Neural cell (in vitro differentiated cells): Measurements from ENCODE around the gene PPARGC1A. TPM values are rescaled to one million over a fixed set of nuclear protein-coding genes. Genes with fewer than 3 reads are reported as not detected.

Experiments
- H2AFZ ChIP-seq: fragments of 200-600, 300-800 bp; sonication (generic), shearing (Covaris generic); 2 replicates; pipeline ENCODE4 v1.6.0; 2014; ENCODE audit warnings: low read depth, mild to moderate bottlenecking, antibody characterized with exemption, low read length, moderate library complexity
- H3F3A ChIP-seq: fragments of 200-600 bp; shearing (Covaris generic); 2 replicates; pipeline ENCODE4 v1.6.1; 2016; ENCODE audit warnings: mild to moderate bottlenecking, moderate library complexity, mixed read lengths, antibody characterized with exemption, low read length; ENCODE audit not compliant: insufficient read depth, poor library complexity, severe bottlenecking
- H3K27ac ChIP-seq: fragments of 200-600, 300-800 bp; sonication (generic), shearing (Covaris generic); 2 replicates; pipeline ENCODE4 v1.5.1; 2014; ENCODE audit warnings: mild to moderate bottlenecking, low read length, moderate library complexity
- H3K27me3 ChIP-seq: fragments of 300-800, 200-600 bp; sonication (generic), shearing (Covaris generic); 2 replicates; pipeline ENCODE4 v1.6.0; 2014; ENCODE audit warnings: mild to moderate bottlenecking, low read depth, low read length, moderate library complexity; ENCODE audit not compliant: insufficient read depth
- H3K36me3 ChIP-seq: fragments of 300-800, 200-600 bp; sonication (generic), shearing (Covaris generic); 2 replicates; pipeline ENCODE4 v1.5.1; 2014; ENCODE audit warnings: mild to moderate bottlenecking, antibody characterized with exemption, low read length, moderate library complexity; ENCODE audit not compliant: insufficient read depth
- H3K4me2 ChIP-seq: fragments of 300-800, 200-600 bp; sonication (generic), shearing (Covaris generic); 2 replicates; pipeline ENCODE4 v1.6.0; 2014; ENCODE audit warnings: mild to moderate bottlenecking, low read length
- H3K4me3 ChIP-seq: fragments of 300-800, 200-600 bp; sonication (generic), shearing (Covaris generic); 2 replicates; pipeline ENCODE4 v1.5.1; 2014; ENCODE audit warnings: mild to moderate bottlenecking, low read length, moderate library complexity
- H3K79me2 ChIP-seq: fragments of 200-600 bp; shearing (Covaris generic); replicated peaks from 2 replicates; pipeline ENCODE4 v1.6.0; 2014; ENCODE audit warnings: mild to moderate bottlenecking, low read length, moderate library complexity; ENCODE audit not compliant: insufficient read depth
- H3K9ac ChIP-seq: fragments of 300-800, 200-600 bp; sonication (generic), shearing (Covaris generic); 2 replicates; pipeline ENCODE4 v1.6.1; 2016; ENCODE audit warnings: mild to moderate bottlenecking, low read length, mixed read lengths
- H3K9me2 ChIP-seq: fragments of 200-600 bp; shearing (Covaris generic); 2 replicates; pipeline ENCODE4 v1.6.1; 2016; ENCODE audit warnings: mild to moderate bottlenecking, low read length, mixed read lengths; ENCODE audit not compliant: insufficient read depth
- H3K9me3 ChIP-seq: fragments of 200-600, 300-800 bp; sonication (generic), shearing (Covaris generic); 2 replicates; pipeline ENCODE4 v1.6.1; 2016; ENCODE audit warnings: mild to moderate bottlenecking, mixed run types, low read length, moderate library complexity, mixed read lengths
- H4K20me1 ChIP-seq: fragments of 200-600 bp; shearing (Covaris generic); 2 replicates; pipeline ENCODE4 v1.6.1; 2016; ENCODE audit warnings: mild to moderate bottlenecking, mixed run types; ENCODE audit not compliant: insufficient read depth
- EP300 ChIP-seq: fragments of 450-650 bp; conservative IDR thresholded peaks from 2 replicates; pipeline ENCODE4 v1.6.1; 2014; ENCODE audit warnings: antibody characterized with exemption, mild to moderate bottlenecking, moderate library complexity; ENCODE audit not compliant: poor library complexity, severe bottlenecking
- EZH2 ChIP-seq: fragments of 200-600, 300-800 bp; shearing (Covaris generic), sonication (generic); IDR thresholded peaks from 2 replicates; pipeline ENCODE4 v1.6.1; 2014; ENCODE audit warnings: antibody characterized with exemption, low read length, borderline replicate concordance, mild to moderate bottlenecking; ENCODE audit not compliant: insufficient read depth, poor library complexity, severe bottlenecking
- MXI1 ChIP-seq: fragments of 450-650 bp; conservative IDR thresholded peaks from 2 replicates; pipeline ENCODE4 v1.6.1; 2014; ENCODE audit warnings: antibody characterized with exemption, mild to moderate bottlenecking; ENCODE audit not compliant: poor library complexity, severe bottlenecking
- POLR2AphosphoS5 ChIP-seq: IDR thresholded peaks from 2 replicates; pipeline ENCODE4 v1.6.1; 2012
- RAD21 ChIP-seq: fragments of 450-650 bp; conservative IDR thresholded peaks from 2 replicates; pipeline ENCODE4 v1.6.1; 2014; ENCODE audit warnings: antibody characterized with exemption, mild to moderate bottlenecking, moderate library complexity
- REST ChIP-seq: IDR thresholded peaks from 2 replicates; pipeline ENCODE4 v1.6.1; 2012; ENCODE audit warnings: borderline replicate concordance
- SMC3 ChIP-seq: fragments of 450-650 bp; conservative IDR thresholded peaks from 2 replicates; pipeline ENCODE4 v1.6.1; 2014; ENCODE audit warnings: antibody characterized with exemption, mild to moderate bottlenecking, moderate library complexity; ENCODE audit not compliant: poor library complexity
- TAF1 ChIP-seq: IDR thresholded peaks from 2 replicates; pipeline ENCODE4 v1.6.1; 2012; ENCODE audit warnings: low read depth
- polyA plus RNA-seq: library from polyadenylated mRNA; depleted of rRNA; stranded (reverse); fragments of >200 nt; gene quantifications from 2 replicates; pipeline ENCODE4 v1.2.3, GENCODE V29; 2014
- TF ChIP-seq, protein P1 (sequence below): fragments of 450-650 bp; IDR thresholded peaks from 2 replicates; pipeline ENCODE4 v1.5.1; 2014; ENCODE audit warnings: antibody characterized with exemption, mild to moderate bottlenecking, moderate library complexity; ENCODE audit not compliant: poor library complexity, severe bottlenecking

Gene PPARGC1A
- polyA plus RNA-seq, 1 donor from 2014 or later = 7.2 TPM

- no peaks in the 10 kb centered on the region for H3K9me2 ChIP-seq
- H3K79me2 ChIP-seq = no peaks in the 10 kb centered on the region
- H3K4me2 ChIP-seq = no peak overlapping the region
- no peak overlapping the region for H3K4me3 ChIP-seq
- no peak overlapping the region for H3K9ac ChIP-seq
- H3K9me3 ChIP-seq = no peaks in the 10 kb centered on the region
- no peaks in the 10 kb centered on the region for H3F3A ChIP-seq
- H2AFZ ChIP-seq = no peak overlapping the region
- peaks cover 6% of the 10 kb centered on the region for H3K27me3 ChIP-seq
- TF ChIP-seq EZH2 (no peak), POLR2AphosphoS5 (no peak), MXI1 (no peak), SMC3 (no peak), EP300 (no peak), TAF1 (no peak), RAD21 (no peak), REST (no peak)
- TF ChIP-seq, protein P1, sequence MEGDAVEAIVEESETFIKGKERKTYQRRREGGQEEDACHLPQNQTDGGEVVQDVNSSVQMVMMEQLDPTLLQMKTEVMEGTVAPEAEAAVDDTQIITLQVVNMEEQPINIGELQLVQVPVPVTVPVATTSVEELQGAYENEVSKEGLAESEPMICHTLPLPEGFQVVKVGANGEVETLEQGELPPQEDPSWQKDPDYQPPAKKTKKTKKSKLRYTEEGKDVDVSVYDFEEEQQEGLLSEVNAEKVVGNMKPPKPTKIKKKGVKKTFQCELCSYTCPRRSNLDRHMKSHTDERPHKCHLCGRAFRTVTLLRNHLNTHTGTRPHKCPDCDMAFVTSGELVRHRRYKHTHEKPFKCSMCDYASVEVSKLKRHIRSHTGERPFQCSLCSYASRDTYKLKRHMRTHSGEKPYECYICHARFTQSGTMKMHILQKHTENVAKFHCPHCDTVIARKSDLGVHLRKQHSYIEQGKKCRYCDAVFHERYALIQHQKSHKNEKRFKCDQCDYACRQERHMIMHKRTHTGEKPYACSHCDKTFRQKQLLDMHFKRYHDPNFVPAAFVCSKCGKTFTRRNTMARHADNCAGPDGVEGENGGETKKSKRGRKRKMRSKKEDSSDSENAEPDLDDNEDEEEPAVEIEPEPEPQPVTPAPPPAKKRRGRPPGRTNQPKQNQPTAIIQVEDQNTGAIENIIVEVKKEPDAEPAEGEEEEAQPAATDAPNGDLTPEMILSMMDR = no peak
- no peaks in the 10 kb centered on the region for H3K36me3 ChIP-seq
- H3K27ac ChIP-seq = no peak overlapping the region
- no peaks in the 10 kb centered on the region for H4K20me1 ChIP-seq
These were observed 74.7 kb downstream of the PPARGC1A start for GRCh38 chr4:23814996-23815660.

- H3K27ac ChIP-seq = no peak overlapping the region
- no peak overlapping the region for H2AFZ ChIP-seq
- peaks cover 4% of the 10 kb centered on the region for H3K27me3 ChIP-seq
- H3K4me3 ChIP-seq = no peak overlapping the region
- no peaks in the 10 kb centered on the region for H3K79me2 ChIP-seq
- no peaks in the 10 kb centered on the region for H3K9me2 ChIP-seq
- TF ChIP-seq RAD21 = no peak
- no peak for TF ChIP-seq SMC3
- no peak for TF ChIP-seq REST
- TF ChIP-seq POLR2AphosphoS5 = no peak
- no peak for TF ChIP-seq MXI1
- TF ChIP-seq EZH2 = no peak
- TF ChIP-seq, protein P1 = no peak
- TF ChIP-seq TAF1 = no peak
- no peak for TF ChIP-seq EP300
- H3K36me3 ChIP-seq = no peaks in the 10 kb centered on the region
- H3K4me2 ChIP-seq = no peak overlapping the region
- H4K20me1 ChIP-seq = no peaks in the 10 kb centered on the region
- no peaks in the 10 kb centered on the region for H3K9me3 ChIP-seq
- no peak overlapping the region for H3K9ac ChIP-seq
- H3F3A ChIP-seq = no peaks in the 10 kb centered on the region
These were observed 75.3 kb downstream of the PPARGC1A start for GRCh38 chr4:23814587-23814986.
